Measurements from ENCODE around the gene PDSS2. TPM values are rescaled to one million over a fixed set of nuclear protein-coding genes. Genes with fewer than 3 reads are reported as not detected.
"Not testable (repeated sequence)": the region's sequence is repeated elsewhere in the genome, so short reads cannot be mapped to it uniquely, and the experiment has no call there.

PDSS2 gene
- total RNA-seq, 1 donor from 2014 or later: 7.9 TPM

DNA sequence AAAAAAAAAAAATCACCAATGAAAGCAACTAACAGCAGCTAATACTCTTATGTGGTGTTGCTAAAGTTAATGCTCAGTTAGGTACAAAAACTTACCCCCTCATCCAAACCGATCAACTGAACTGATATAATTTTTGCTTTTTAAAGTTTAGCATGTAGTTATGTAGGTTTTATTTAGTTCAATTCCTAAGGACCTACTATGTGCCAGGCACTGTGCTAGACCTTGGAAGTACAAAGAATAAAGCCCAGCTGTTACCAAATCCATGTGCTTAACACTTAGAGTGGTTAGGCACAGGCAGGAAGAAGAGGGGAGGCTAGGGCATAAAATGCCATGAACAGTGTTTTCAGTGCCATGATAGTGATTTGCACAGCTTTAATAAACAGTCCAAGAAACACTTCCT is 85.1 kb downstream of the PDSS2 start:
- TF ChIP-seq, protein P1, sequence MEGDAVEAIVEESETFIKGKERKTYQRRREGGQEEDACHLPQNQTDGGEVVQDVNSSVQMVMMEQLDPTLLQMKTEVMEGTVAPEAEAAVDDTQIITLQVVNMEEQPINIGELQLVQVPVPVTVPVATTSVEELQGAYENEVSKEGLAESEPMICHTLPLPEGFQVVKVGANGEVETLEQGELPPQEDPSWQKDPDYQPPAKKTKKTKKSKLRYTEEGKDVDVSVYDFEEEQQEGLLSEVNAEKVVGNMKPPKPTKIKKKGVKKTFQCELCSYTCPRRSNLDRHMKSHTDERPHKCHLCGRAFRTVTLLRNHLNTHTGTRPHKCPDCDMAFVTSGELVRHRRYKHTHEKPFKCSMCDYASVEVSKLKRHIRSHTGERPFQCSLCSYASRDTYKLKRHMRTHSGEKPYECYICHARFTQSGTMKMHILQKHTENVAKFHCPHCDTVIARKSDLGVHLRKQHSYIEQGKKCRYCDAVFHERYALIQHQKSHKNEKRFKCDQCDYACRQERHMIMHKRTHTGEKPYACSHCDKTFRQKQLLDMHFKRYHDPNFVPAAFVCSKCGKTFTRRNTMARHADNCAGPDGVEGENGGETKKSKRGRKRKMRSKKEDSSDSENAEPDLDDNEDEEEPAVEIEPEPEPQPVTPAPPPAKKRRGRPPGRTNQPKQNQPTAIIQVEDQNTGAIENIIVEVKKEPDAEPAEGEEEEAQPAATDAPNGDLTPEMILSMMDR (IDR thresholded peaks at IDR 0.05; ENCODE audit: unreplicated experiment): no peak
- no peak for DNase-seq (ENCODE audit: low spot score)
- H3K27me3 Mint-ChIP-seq (ENCODE audit: unreplicated experiment): no peaks in the 10 kb centered on the region
- no peak overlapping the region for H3K4me3 Mint-ChIP-seq (ENCODE audit: unreplicated experiment)
- H3K36me3 Mint-ChIP-seq (ENCODE audit: low read depth, unreplicated experiment): no peaks in the 10 kb centered on the region
- no peaks in the 10 kb centered on the region for H3K9me3 Mint-ChIP-seq (ENCODE audit: unreplicated experiment)
- H3K4me1 Mint-ChIP-seq (ENCODE audit: unreplicated experiment): no peaks in the 10 kb centered on the region
- H3K27ac Mint-ChIP-seq (ENCODE audit: unreplicated experiment): no peak overlapping the region

DNA sequence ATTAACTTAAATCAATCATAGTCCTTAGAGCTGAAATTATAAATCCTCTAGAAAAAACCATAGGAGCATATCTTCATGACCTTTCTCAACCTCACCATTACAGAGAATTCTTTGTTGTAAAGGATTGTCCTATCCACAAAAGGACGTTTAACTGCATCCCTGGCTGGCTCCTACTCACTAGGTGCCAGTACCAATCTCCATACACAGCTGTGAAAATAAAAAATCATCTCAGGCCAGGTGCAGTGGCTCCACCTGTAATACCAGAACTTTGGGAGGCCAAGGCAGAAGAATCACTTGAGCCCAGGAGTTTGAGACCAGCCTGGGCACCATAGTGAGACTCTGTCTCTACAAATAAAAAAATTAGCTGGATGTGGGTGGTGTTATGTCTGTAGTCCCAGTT is 89.9 kb downstream of the PDSS2 start:
- no peak for DNase-seq (ENCODE audit: low spot score)
- no peak overlapping the region for H3K4me3 Mint-ChIP-seq (ENCODE audit: unreplicated experiment)
- TF ChIP-seq, protein P1 (IDR thresholded peaks at IDR 0.05; ENCODE audit: unreplicated experiment): no peak
- no peaks in the 10 kb centered on the region for H3K4me1 Mint-ChIP-seq (ENCODE audit: unreplicated experiment)
- no peak overlapping the region for H3K27ac Mint-ChIP-seq (ENCODE audit: unreplicated experiment)
- H3K36me3 Mint-ChIP-seq (ENCODE audit: low read depth, unreplicated experiment): no peaks in the 10 kb centered on the region
- no peaks in the 10 kb centered on the region for H3K27me3 Mint-ChIP-seq (ENCODE audit: unreplicated experiment)
- H3K9me3 Mint-ChIP-seq (ENCODE audit: unreplicated experiment): no peaks in the 10 kb centered on the region

- DNase-seq (ENCODE audit: low spot score): no peak
- Mint-ChIP-seq H3K27me3 (ENCODE audit: unreplicated experiment) (no peaks in the 10 kb centered on the region), H3K4me1 (ENCODE audit: unreplicated experiment) (no peaks in the 10 kb centered on the region), H3K27ac (ENCODE audit: unreplicated experiment) (no peak overlapping the region), H3K36me3 (ENCODE audit: low read depth, unreplicated experiment) (peaks cover 4% of the 10 kb centered on the region), H3K9me3 (ENCODE audit: unreplicated experiment) (no peaks in the 10 kb centered on the region), H3K4me3 (ENCODE audit: unreplicated experiment) (no peak overlapping the region)
- TF ChIP-seq, protein P1 (IDR thresholded peaks at IDR 0.05; ENCODE audit: unreplicated experiment): no peak
Observed at GRCh38 chr6:107368471-107368870, 90.9 kb downstream of the PDSS2 start.

- not testable (repeated sequence) for DNase-seq (ENCODE audit: low spot score); H3K27me3 Mint-ChIP-seq (ENCODE audit: unreplicated experiment); H3K27ac Mint-ChIP-seq (ENCODE audit: unreplicated experiment)
Observed at GRCh38 chr6:107364173-107364572, 95.2 kb downstream of the PDSS2 start.

GRCh38 chr6:107361753-107362604 is 97.4 kb downstream of the PDSS2 start:
- H3K4me1 Mint-ChIP-seq (ENCODE audit: unreplicated experiment): no peaks in the 10 kb centered on the region
- no peak for DNase-seq (ENCODE audit: low spot score)
- H3K36me3 Mint-ChIP-seq (ENCODE audit: low read depth, unreplicated experiment): peaks cover 12% of the 10 kb centered on the region
- no peaks in the 10 kb centered on the region for H3K9me3 Mint-ChIP-seq (ENCODE audit: unreplicated experiment)
- H3K27ac Mint-ChIP-seq (ENCODE audit: unreplicated experiment): no peak overlapping the region
- TF ChIP-seq, protein P1 (IDR thresholded peaks at IDR 0.05; ENCODE audit: unreplicated experiment): no peak
- no peaks in the 10 kb centered on the region for H3K27me3 Mint-ChIP-seq (ENCODE audit: unreplicated experiment)
- no peak overlapping the region for H3K4me3 Mint-ChIP-seq (ENCODE audit: unreplicated experiment)

More at GRCh38 chr6:107364173-107364572, 95.2 kb downstream of the PDSS2 start:
- H3K9me3 Mint-ChIP-seq (ENCODE audit: unreplicated experiment); H3K4me3 Mint-ChIP-seq (ENCODE audit: unreplicated experiment); H3K4me1 Mint-ChIP-seq (ENCODE audit: unreplicated experiment): not testable (repeated sequence)
- H3K36me3 Mint-ChIP-seq (ENCODE audit: low read depth, unreplicated experiment): peaks cover 12% of the 10 kb centered on the region
